NT2/D1 (cell line): ENCODE measurements around the gene TYMP.

ENCODE experiments used
- SUZ12 ChIP-seq: IDR thresholded peaks from 2 replicates; pipeline ENCODE4 v1.6.1; 2011; ENCODE audit not compliant: insufficient read length, insufficient read depth; ENCODE audit errors: extremely low read depth
- YY1 ChIP-seq: IDR thresholded peaks from 2 replicates; pipeline ENCODE4 v1.6.1; 2011; ENCODE audit not compliant: insufficient read length, insufficient read depth
- ZNF274 ChIP-seq: IDR thresholded peaks from 2 replicates; pipeline ENCODE4 v1.6.1; 2011; ENCODE audit warnings: mild to moderate bottlenecking, low read depth, low read length

- TF ChIP-seq YY1 (no peak), ZNF274 (no peak), SUZ12 (no peak)
Measured at GRCh38 chr22:50485221-50486131, 44.3 kb downstream of the TYMP start.
